GM19193 (cell line): ENCODE measurements around the gene PMPCA.

Experiments
- POLR2A ChIP-seq: IDR thresholded peaks from 4 replicates; pipeline ENCODE4 v1.6.1; 2011; ENCODE audit not compliant: insufficient read depth, insufficient read length; ENCODE audit errors: extremely low read depth

Gene PMPCA

DNA sequence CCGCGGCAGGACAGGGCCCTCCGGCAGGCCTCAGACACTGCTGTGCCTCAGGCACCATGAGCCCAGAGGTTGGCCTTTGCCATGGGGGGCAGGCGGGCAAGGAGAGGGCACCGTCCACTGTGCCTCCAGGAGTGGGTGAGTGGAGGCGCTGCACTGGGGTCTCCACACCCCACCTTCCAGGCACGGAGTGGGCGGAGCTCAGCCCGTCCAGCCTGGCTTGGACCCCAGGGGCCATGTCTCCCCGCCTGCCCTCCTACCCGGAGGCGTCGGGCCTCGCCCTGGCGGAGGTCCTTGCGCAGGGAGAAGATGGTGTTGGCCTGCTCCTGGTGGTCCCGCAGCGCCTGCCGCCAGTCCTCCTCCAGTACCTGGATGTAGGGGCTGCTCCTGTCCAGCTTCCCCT is 40.4 kb upstream of the PMPCA start:
- no peak for TF ChIP-seq POLR2A

DNA sequence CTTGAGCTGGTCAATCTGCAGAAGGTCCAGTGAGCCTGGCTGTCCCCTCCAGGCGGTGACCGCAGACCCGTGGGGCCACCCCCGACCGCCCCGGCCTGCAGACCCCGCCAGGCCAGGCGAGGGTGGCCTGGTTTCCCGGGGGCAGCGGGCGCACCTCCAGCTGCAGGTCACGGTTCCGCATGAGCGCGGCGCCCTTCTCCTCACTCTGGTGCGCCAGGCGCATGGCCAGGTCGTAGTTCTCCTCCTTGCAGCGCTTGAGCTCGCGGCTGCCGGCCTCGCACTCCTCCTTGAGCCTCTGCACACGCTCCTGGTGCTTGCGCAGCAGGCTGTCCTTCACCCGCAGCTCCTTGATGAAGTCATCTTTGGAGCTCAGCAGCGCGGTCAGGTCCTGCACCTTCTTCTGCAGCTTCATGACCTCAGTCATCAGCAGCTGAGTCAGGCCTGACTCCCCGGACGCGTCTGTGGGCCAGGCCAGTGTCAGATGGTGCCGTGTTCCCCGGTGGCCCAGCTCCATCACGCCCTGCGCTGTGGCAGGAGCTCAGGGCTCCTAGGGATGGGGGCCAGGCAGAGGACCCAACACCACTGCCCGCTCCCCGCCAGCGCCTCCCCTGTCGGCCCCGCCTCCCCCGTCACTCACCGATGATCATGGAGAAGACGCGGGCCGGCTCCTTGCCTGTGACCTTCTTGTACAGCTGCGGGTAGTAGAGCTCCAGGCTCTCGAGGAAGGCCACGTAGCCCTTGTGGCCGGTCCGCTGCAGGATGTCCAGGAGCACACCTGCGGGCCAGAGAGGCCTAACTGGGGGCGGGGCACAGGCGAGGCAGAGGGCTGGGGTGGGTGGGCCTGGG is 39.5 kb upstream of the PMPCA start:
- no peak for TF ChIP-seq POLR2A

DNA sequence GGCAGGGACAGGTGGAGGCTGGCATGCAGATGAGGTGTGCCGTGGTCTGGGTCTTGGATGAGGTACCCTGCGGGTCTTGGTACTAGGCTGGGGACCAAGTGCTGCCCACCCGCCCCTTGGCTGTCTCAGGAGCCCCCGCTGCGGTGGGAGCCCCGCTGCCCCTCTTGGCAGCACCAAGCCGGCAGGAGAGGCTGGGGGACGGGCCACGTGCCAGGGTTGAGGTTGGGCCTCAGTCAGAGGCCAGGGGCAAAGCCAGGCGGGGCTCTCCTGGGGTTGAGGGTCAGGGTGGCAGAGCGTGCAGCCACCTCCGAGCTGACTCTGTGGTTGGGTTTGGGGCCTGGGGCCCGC is 39.0 kb upstream of the PMPCA start:
- TF ChIP-seq POLR2A: no peak

DNA sequence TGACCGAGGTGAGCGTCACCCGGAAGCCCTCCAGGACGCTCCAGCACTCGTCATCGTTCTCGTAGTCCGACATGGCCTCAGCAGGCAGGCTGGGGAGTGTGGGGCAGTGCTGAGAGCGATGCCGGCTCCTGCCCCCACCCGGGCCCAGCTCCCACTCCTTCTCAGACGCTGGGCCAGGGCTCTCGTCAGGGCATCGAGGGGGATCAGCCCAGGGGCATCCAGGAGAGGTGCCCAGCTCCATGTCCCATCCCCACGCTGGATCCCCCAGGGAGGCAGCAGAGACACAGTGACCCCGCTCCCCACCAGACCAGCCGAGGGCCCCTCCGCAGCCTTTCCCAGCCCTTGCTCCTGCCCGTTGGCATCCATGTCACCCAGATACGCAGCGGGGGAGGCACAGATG is 38.5 kb upstream of the PMPCA start:
- TF ChIP-seq POLR2A: no peak

DNA sequence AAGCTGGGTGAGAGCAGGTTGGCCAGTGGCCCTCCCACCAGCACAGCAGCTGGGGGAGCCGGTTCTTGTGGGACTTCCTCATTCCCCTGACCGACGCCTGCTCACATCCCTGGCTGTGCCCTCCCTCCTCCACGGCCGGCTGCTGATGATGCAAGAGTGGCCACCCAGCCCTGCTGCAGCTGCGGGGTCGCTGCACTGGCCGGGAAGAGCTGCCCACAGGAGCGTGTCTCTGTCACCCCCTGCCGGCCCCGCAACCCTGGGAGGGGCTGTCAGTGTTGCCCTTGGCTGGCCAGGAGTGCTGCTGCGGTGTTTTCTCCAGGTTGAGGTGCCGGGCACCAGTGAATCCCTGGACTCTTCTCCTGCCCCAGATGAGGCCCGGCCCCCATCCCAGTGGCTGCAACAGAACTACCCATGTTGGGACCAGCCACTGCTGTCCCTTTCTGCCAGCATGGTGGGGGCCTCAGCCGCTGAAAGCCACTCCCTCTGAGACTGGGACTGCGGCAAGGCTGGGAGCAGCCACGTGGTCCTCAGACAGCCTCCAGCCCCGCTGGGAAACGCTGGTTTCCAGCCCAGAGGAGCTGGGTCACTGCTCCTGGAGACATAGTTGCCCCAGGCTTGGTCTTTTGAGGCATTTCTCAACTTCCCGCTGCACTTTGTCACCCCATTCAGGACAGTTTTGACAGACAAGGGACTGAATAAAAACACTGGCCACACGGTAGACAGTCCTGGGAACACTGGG is 37.7 kb upstream of the PMPCA start:
- no peak for TF ChIP-seq POLR2A

DNA sequence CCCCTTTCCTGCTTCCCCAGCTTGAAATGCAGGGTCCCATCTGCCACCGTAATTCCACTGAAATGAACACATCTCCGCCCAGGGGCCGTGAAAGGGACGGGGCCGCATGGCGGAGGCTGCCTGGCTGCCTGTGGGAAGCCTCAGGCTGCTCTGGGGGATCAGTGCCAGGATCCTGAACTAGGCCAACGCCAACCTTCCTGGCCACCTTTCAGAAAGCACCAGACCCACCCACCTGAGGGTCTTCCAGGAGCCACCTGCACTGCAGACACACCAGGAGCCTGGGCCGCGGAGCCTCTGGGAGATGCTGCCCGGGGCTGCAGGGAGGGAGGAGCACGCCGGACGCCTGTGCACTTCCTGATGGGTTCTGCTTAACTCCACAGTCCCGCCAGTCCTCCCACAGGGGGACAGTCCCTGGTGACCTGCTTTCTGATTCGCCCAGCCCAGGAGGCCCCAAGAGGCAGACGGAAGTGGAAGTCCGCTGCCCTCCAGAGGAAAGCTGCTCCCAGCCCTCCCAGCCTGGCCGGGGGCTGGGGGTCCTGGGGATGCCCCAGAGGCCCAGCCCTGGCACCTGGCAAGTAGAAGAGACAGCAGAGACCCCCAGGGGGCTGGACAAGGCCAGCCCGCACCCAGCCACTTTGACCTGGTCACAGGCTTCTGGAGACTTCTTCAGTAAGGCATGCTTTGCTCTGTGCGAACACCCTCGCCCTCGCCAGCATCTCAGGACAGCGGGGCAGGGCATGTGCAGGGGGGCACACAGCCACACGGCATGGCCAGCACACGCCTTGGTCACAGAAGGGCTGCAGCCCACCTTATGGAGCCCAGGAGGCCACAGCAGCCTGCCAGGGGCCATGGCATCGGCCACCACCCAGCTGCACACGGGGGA is 36.9 kb upstream of the PMPCA start, which contains the start of gene CARD9:
CARD9 (minus strand) TSS at position 370 of the 883 bp plus-strand sequence. CDS start 1,591 bp downstream, outside the sequence.
- TF ChIP-seq POLR2A: no peak

DNA sequence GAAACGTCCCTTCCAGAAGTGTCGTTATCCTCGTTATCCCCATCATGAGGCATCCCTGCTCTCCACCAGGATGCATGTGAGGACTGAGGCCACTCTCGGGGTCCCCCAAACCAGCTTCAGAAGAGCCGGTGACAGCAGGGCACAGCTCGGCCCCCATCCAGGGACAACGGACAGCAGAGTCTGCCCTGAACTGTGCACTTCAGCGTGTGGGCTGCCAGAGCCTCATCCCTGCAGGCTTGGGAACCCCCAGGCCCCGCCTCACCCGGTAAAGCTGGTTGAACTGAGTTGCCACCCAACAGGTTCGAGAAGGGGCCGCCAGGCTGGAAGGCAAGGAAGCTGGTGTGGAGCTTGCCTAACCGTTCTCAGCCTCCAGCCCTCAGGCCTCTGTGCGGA is 36.3 kb upstream of the PMPCA start:
- no peak for TF ChIP-seq POLR2A

DNA sequence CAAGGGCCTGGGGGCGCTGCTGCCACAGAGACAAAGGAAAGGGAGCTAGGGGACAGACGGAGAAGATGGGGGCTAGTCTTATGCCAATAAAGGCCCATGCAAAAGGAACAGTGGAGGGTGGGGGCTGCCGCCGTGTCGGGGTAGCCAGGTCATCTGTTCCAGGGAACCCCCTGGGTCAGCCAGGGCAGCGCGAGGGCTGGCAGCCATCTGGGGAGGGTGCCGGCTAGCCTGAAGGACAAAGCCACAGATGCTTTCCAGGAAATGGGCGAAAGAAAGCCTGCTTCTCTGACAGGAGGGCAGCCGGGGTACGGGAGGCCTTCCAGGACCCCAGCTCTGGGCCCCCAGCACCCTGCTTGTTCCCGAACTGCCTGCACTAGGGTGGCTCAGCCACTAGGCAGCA is 35.4 kb upstream of the PMPCA start:
- TF ChIP-seq POLR2A: no peak

DNA sequence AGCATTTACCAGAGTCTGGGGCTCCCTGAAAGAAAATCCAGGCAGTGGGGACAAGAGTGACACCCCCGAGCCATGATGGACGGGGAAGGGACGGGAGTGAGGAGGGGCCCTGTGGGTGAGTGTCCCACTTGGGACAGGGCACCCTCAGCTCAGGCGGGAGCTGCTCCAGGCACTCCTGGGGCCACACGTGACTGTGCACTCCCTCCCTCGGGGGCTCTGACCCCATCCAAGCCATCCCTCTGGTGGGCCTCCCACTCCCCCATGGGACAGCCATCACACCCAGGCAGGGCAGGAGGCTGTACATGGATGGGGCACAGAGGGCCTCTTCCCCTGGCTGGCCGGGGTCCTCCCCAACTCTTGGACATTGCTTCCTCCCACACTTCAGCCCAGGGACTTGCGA is 34.0 kb upstream of the PMPCA start:
- TF ChIP-seq POLR2A: no peak

DNA sequence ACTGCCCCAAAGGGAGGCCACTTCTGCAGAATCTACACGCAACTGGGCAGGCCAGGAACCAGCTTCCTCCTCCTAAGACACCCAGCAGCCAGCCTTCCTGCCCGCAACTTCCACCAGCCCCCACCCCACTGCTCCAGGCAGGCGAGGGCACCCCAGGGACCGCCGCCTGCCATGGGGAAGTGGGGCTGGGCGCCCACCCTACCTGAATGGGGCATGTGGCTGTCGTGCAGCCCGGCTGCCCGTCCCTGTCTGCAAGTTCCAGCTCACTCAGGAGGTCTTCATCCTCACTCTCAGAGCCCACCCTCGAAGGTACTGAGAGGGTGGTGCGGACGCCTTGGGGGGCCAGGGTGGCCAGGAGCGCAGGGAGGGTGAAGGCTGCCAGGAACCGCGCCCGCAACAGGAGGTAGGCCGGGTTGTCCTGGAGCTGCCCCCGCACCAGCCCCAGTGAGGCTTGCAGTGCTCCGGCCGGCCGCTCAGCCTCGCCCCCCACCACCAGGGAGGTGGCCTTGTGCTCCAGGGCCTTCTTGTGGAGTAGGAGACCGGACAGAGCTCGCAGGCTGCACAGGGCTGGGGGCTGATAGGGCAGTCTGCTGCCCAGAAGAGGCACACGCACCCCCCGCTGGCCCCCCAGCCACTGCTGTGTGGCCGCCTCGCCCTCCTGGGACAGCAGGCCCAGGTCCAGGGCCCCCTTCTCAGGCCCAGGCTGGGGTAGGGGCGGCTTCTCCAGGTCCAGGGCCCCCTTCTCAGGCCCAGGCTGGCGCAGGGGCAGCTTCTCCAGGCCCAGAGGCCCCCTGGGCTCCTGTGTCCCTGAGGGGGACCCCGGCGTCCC is 32.9 kb upstream of the PMPCA start:
- no peak for TF ChIP-seq POLR2A

DNA sequence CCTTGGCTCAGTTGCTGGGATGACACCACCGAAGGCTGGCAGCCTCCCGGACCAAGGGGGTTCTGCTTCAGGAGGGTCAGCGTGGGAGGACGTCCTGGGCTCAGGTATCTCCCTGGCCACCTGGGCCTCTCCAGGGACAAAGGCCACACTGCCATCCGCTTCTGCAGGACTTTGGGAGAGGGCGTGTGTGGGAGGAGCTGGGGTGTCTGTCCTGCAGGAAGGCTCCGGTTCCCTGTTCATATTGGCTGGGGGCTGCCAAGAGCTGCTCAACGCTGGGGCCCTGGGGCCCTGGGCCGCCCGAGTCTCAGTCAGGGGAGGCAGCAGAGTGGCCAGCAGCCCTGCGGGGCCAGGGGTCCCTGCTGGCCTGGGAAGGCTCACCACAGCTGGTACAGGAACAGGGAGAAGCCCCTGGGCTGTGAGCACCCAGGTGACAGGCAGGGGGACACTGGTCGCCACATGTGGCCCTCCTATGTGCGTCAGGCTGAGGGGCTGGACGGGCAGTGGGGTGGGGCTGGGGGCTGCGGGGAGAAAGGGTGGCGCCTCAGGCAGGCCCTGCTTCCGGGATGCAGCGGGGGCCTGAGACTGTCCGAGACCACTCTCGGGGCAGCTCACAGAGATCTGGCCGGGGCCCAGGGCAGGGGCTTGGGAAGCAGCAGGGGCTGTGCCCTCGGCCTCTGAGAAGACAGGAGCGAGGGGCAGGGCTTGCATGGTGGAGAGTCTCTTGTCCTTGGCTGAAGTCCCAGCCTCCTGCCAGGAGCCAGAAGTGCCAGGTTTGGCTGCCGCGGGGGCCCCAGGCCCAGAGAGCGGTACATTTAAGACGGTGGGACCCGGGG is 32.1 kb upstream of the PMPCA start:
- TF ChIP-seq POLR2A: no peak

DNA sequence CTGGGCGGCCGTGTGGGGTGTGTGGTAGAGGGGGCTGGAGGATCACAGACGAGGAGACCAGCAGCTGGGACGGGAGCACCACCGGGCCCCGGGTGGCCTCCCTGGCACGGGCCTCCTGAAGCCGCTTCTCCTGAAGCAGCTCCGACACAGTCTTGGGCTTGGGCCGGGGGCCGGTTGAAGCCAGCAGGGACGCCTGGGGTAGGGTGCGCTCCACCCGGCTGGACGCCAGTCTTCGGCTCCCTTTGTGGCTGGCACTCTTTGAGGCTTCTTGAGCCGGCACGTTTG is 31.5 kb upstream of the PMPCA start:
- TF ChIP-seq POLR2A: no peak

DNA sequence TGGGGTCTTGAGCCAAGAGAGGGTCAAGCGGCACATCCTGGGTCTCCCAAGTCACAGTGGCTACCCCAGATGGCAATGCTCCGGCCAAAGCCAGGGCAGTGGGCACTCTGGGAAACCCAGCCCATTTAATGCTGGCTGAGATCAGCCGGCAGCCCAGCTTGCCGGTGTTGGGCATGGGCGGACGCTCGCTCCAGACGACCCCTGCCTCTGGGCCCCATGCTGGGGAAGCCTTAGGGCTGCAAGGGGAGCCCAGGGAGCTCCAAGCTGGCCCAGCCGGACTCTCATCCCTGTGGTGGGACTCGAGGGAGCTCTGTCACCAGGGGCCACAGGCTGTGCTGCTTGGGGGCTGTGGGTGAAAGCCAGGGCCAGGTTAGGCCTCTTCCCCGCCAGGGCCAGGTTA is 31.1 kb upstream of the PMPCA start:
- TF ChIP-seq POLR2A: no peak

DNA sequence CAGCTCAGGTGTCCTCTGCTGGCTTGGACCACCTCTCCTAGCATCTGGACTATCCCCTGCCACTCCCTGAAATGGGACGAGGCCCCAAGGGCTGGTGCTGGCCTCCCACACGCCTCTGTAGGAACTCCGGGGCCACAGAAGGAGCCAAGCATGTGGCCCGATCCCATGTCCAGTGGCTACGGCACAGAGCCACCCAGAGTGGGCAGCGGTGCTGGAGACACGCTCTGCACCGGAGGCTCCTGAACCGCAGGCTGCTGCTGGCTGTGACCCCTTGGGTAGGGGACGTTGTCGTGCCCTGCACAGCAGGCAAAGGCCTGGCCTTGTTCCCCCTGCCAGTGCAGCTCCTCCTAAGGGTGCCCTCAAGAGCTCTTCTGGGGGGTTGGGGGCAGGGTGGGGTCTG is 30.6 kb upstream of the PMPCA start:
- TF ChIP-seq POLR2A: no peak

DNA sequence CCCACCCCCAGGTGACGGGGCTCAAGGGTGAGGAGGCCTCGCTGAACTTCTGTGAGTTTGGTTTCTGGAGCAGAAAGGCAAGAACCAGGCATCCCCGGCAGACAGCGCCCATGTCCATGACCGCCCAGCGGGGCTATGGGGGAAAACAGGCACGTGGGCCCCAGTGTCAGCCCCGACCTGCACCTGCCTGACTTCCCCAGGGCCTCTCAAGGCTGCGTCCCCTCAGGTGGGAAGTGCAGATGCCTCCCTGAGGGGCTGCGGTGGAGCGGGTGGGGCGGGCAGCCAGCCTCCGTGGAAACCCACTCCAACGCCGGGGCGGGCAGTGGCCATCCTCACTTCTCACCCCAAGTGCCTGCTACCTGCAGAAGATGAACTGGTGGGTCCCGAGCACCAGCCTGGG is 30.1 kb upstream of the PMPCA start:
- no peak for TF ChIP-seq POLR2A

DNA sequence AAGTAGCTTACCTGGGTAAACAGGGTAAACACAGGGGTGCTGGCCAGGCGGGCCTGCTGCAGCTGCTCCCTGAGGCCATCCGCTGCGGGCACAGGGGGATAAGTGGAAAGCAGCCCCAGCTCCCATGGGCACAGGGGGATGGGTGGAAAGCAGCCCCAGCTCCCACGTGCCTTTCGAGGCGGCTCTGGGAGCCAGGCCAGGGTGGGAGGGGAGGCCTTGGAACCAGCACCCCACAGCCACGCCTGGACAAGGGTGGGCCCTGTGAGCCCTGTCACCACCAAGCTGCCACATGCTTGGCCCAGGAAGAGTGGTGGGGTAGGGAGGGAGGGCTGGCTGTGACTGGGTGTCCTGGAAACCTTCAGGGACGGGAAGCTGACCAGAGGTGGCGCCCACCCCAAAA is 29.1 kb upstream of the PMPCA start:
- TF ChIP-seq POLR2A: no peak
